T-helper 2 cell treated with Interferon-gamma antibody and Interleukin-4, amounts not matched to agents 5 μg/mL and 100 μg/mL, for 36 hours (primary cell): ENCODE results near the gene RHOB.

ENCODE experiments used
- DNase-seq: peaks from one replicate; pipeline ENCODE4 v3.0.0; 2021; ENCODE audit warnings: low spot score
- H3K27ac Mint-ChIP-seq: one replicate; pipeline ENCODE4 v1.8.0; 2021; ENCODE audit warnings: mild to moderate bottlenecking, mixed read lengths
- H3K27me3 Mint-ChIP-seq: one replicate; pipeline ENCODE4 v1.8.0; 2021; ENCODE audit warnings: low read depth, mixed read lengths
- H3K36me3 Mint-ChIP-seq: one replicate; pipeline ENCODE4 v1.8.0; 2021; ENCODE audit warnings: low read depth, mixed read lengths
- H3K4me1 Mint-ChIP-seq: one replicate; pipeline ENCODE4 v1.8.0; 2021; ENCODE audit warnings: low read depth, mixed read lengths
- H3K4me3 Mint-ChIP-seq: one replicate; pipeline ENCODE4 v1.8.0; 2022; ENCODE audit warnings: mild to moderate bottlenecking, moderate library complexity, mixed read lengths
- H3K9me3 Mint-ChIP-seq: one replicate; pipeline ENCODE4 v1.8.0; 2021; ENCODE audit warnings: mixed read lengths

The RHOB gene

DNA sequence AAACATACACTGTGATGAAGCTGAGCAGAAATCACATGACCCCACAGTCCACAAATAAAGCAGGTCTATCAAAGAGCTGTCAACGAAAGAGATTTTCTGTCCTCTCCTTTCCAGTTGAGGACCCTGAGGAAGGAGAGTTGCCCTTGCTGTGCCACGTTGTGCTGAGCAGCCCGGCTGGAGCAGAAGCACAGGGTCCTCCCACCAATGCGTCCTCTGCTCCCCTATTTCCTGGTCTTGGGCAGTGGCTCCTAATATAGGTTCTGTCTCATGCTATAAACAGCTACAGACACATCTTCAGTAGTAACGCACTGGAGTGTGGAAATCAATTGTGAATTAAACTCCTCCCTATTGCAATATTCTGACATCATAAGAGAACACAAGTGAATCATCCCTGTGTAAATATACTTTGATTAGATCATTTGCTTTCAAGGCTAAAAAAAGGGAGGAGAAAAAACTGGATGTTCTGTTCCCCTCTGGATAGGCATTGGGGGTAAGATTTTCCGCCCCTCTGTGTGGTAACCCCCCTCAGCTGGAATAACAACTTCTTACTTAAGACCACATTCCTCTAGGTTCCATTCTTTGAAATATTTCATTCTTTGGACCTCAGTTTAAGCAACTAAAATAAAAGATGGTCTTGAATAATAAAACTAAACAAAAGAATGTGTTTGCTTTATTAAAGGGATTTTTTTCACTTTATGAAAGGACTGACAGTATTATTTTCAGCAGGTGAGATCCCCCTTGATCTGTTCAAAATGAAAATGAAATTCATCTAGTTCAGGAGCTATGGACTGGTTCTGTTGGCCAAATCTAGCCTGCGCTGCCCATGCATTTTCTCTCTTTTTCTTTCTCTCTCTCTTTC, 8.3 kb upstream of the RHOB start:
- peaks cover 2% of the 10 kb centered on the region for H3K4me1 Mint-ChIP-seq
- no peak for DNase-seq
- H3K9me3 Mint-ChIP-seq: no peaks in the 10 kb centered on the region
- no peak overlapping the region for H3K27ac Mint-ChIP-seq
- peaks cover 43% of the 10 kb centered on the region for H3K27me3 Mint-ChIP-seq
- H3K4me3 Mint-ChIP-seq: no peak overlapping the region
- H3K36me3 Mint-ChIP-seq: no peaks in the 10 kb centered on the region

DNA sequence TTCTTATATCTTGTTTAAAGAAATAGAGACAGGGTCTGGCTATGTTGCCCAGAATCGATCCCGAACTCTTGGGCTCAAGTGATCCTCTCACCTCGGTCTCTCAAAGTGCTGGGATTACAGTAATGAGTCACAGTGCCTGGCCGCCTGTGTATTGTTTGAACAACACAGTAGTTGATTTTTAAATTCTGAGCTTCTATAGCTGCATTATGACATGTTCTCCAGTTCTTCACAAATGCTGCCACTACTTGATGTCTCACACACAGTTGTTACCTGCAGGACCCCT, 7.7 kb upstream of the RHOB start:
- H3K27ac Mint-ChIP-seq: no peak overlapping the region
- H3K4me3 Mint-ChIP-seq: no peak overlapping the region
- DNase-seq: no peak
- H3K4me1 Mint-ChIP-seq: peaks cover 2% of the 10 kb centered on the region
- no peaks in the 10 kb centered on the region for H3K36me3 Mint-ChIP-seq
- H3K9me3 Mint-ChIP-seq: no peaks in the 10 kb centered on the region
- H3K27me3 Mint-ChIP-seq: peaks cover 48% of the 10 kb centered on the region

DNA sequence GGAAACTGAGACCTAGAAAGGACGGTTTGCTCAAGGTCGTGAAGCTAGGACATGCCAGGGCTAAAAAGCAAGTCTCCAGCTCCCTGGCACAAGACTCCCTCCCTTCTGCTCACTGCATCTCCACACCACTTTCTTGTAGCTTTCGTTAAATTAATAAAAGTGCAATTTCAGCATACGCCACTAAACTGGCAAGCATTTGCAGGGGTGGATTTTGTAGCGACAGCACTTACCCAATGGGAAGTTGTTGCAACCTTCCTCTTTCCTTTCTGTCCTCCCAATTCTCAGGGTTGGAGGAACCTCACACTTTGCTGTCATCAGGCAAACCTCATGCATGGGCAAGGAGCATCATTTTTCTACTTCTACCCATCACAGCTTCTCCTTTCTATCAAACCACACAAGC, 7.4 kb upstream of the RHOB start:
- H3K9me3 Mint-ChIP-seq: no peaks in the 10 kb centered on the region
- no peak overlapping the region for H3K27ac Mint-ChIP-seq
- H3K36me3 Mint-ChIP-seq: no peaks in the 10 kb centered on the region
- DNase-seq: no peak
- no peak overlapping the region for H3K4me3 Mint-ChIP-seq
- H3K27me3 Mint-ChIP-seq: peaks cover 52% of the 10 kb centered on the region
- H3K4me1 Mint-ChIP-seq: peaks cover 2% of the 10 kb centered on the region

DNA sequence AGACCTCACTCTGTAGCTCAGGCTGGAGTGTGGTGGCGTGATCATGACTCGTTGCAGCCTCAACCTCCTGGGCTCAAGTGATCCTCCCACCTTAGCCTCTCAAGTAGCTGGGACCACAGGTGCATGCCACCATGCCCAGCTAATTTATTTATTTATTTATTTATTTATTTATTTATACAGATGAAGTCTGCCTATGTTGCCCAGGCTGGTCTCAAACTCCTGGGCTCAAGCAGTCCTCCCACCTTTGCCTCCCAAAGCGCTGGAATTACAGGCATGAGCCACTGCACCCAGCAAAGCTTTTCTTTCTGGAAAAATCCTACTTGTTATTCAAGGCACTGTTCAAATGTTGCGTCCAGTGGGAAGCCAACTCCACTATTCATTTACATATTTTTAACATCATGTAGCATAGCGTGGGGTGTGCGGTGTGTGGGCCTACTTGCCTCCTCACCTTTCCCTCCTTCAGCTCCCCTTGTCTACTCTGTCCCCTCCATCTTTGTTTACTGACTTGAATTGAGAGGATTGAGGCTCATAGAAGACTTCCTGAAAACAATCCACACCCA, 6.8 kb upstream of the RHOB start:
- Mint-ChIP-seq H3K9me3 (no peaks in the 10 kb centered on the region), H3K27ac (no peak overlapping the region), H3K27me3 (peaks cover 56% of the 10 kb centered on the region), H3K36me3 (no peaks in the 10 kb centered on the region), H3K4me1 (peaks cover 2% of the 10 kb centered on the region), H3K4me3 (no peak overlapping the region)
- no peak for DNase-seq

DNA sequence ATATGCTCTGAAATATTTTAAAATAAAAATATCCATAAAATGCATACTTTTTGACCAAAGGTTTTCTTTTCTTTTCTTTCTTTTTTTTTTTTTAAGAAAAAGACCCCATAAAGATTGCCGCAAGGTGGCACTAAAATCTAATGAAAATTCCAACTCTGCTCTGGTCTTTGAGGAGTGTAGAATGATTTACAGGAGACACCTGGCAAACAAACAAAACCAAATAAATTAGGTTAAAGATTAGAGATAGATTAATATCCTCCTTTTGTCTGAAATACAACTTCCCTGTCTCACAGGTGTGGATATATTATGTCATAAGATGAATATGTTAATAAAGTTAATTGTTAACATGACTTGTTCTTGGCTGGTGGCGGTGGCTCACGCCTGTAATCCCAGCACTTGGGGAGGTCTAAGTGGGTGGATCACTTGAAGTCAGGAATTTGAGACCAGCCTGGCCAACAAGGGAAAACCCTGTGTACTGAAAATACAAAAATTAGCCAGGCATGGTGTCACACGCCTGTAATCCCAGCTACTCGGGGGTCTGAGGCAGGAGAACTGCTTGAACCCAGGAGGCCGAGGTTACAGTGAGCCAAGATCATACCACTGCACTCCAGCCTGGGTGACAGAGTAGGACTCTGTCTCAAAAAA, 3.5 kb upstream of the RHOB start:
- Mint-ChIP-seq H3K36me3 (no peaks in the 10 kb centered on the region), H3K27ac (no peak overlapping the region), H3K4me1 (peaks cover 4% of the 10 kb centered on the region), H3K4me3 (no peak overlapping the region), H3K27me3 (peaks cover 62% of the 10 kb centered on the region), H3K9me3 (no peaks in the 10 kb centered on the region)
- no peak for DNase-seq

DNA sequence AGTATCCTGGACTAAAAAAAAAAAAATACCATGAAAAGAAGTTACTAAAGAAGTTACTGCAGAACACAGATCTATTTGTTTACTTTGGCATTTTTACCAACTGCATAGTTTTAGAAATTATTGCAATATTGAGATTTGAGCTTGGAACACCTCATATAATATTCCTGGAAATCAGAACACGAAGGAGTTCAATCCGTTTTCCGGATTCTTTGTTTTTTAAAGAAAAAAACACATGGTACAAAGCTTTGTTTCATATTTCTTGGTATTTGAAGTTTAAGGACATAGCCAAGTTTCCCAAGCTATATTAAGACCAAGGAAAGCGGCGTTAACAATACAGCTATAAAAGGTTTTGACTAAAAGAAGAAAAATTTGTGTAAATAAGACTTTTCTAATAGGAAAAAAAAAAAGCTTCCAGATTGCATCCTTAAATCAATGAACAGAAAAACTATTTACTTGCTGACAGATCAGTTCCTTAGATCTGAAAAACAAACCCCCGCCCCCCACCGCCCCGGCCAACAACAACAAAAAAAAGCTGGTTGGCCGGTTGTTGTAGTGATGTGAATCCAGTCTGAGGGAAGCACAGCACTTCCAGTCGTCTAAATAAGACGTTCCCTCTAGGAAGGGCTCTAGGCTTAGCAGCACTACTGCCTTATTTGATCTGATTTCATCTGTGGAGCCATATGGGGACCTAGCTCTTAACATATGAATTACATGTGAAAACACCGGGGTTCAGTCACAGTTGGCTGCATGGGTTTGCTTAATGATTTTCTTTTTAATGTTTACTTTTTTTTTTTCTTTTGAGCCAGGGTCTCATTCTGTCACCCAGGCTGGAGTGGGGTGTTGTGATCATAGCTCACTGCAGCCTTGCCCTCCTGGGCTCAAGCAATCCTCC, 2.5 kb upstream of the RHOB start:
- H3K9me3 Mint-ChIP-seq: no peaks in the 10 kb centered on the region
- H3K36me3 Mint-ChIP-seq: no peaks in the 10 kb centered on the region
- peaks cover 57% of the 10 kb centered on the region for H3K27me3 Mint-ChIP-seq
- no peak overlapping the region for H3K4me3 Mint-ChIP-seq
- H3K4me1 Mint-ChIP-seq: peaks cover 4% of the 10 kb centered on the region
- no peak overlapping the region for H3K27ac Mint-ChIP-seq
- DNase-seq: no peak

DNA sequence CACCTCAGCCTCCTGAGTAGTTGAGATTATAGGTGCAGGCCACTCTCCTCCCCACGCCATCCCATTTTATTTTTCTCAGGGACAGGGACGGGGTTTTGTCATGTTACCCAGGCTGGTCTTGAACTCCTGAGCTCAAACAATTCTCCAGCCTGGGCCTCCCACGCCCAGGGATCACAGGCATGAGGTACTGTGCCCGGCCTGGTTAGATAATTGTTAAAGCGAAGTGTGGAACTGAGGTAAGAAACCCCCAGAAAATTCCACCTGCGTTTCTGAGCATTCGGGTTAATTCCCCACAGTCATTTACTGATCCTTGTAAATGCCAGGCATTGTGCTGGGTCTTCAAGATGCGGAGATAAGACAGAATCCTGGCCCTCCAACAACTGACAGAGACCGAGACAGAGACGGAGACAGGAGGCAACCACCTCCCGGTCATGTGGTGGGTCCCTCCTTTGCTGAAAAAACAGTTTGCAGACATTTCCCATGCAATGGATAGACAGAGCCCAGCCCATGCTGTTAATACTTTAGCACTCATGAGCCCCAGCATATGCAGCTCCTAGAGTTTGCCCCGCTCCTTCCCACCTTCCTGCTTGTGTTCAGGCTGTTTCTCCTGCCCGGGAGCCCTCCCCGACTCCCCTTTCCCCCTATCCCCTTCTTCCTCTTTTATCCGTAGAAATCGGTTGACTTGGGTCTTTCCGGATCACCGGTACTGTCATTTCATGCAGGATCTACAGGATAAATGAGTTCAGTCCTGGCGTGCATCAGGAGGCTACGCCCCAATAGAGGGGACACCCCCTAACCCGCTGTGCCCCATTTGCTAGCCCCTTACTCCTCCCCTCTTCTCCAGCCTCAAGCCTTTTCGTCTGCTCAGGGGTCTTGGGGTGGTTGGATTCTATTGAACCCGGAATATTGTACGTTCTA, 1.6 kb upstream of the RHOB start:
- Mint-ChIP-seq H3K4me1 (peaks cover 2% of the 10 kb centered on the region), H3K4me3 (no peak overlapping the region), H3K36me3 (no peaks in the 10 kb centered on the region), H3K27ac (no peak overlapping the region), H3K27me3 (peaks cover 57% of the 10 kb centered on the region), H3K9me3 (no peaks in the 10 kb centered on the region)
- DNase-seq: no peak

DNA sequence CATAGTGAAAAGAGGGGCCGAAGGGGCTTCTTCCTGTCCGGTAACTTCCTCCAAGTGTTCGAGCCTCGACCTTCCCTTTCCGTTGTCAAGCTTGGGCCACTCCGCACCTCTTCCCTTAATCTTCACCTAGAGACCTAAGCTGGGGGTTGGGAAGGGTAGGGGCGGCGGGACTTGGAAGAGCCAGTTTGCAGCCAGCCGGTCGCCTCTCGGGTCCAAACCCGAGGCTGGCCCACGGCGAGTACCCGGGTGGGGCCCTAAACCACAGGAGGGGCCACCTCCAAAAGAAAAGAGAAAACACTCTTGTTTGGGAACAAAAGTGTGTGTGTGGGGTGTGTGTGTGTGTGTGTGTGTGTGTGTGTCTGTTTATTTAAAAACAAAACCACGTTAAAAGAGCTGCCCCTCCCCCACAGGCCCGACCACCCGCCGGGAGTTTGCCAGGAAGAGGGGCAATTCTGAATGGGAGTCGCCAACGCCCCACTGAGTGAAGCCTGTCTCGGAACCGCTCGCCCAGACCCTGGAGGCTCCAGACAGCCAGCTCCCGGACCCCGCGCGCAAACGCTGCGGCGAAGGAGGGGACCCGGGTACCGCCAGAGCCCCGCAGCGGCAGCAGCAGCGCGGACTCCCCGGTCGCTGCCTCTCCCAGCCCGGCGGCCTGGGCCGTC, 488 bp upstream of the RHOB start:
- Mint-ChIP-seq H3K27ac (no peak overlapping the region), H3K9me3 (no peaks in the 10 kb centered on the region), H3K4me3 (peak overlapping the region; percentile 70), H3K36me3 (no peaks in the 10 kb centered on the region), H3K4me1 (peaks cover 2% of the 10 kb centered on the region), H3K27me3 (peaks cover 55% of the 10 kb centered on the region)
- no peak for DNase-seq

DNA sequence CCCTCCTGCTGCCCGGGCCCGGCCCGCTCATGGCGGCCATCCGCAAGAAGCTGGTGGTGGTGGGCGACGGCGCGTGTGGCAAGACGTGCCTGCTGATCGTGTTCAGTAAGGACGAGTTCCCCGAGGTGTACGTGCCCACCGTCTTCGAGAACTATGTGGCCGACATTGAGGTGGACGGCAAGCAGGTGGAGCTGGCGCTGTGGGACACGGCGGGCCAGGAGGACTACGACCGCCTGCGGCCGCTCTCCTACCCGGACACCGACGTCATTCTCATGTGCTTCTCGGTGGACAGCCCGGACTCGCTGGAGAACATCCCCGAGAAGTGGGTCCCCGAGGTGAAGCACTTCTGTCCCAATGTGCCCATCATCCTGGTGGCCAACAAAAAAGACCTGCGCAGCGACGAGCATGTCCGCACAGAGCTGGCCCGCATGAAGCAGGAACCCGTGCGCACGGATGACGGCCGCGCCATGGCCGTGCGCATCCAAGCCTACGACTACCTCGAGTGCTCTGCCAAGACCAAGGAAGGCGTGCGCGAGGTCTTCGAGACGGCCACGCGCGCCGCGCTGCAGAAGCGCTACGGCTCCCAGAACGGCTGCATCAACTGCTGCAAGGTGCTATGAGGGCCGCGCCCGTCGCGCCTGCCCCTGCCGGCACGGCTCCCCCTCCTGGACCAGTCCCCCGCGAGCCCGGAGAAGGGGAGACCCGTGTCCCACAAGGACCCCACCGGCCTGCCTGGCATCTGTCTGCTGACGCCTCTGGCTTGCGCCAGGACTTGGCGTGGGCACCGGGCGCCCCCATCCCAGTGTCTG, 767 bp downstream of the RHOB start:
- H3K4me1 Mint-ChIP-seq: peaks cover 2% of the 10 kb centered on the region

DNA sequence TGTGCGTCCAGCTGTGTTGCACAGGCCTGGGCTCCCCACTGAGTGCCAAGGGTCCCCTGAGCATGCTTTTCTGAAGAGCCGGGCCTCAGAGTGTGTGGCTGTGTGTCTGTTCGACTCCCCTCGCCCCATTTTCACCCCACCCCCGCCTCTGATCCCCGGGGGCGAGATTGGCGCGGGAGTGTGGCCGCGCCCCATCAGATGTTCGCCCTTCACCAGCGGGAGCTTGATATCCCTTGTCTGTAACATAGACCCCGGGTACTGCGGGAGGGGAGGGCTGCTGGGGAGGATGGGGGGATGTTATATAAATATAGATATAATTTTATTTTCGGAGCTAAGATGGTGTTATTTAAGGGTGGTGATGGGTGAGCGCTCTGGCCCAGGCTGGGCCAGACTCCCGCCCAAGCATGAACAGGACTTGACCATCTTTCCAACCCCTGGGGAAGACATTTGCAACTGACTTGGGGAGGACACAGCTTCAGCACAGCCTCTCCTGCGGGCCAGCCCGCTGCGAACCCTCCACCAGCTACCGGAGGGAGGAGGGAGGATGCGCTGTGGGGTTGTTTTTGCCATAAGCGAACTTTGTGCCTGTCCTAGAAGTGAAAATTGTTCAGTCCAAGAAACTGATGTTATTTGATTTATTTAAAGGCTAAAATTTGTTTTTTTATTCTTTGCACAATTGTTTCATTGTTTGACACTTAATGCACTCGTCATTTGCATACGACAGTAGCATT, 1.5 kb downstream of the RHOB start:
- H3K27ac Mint-ChIP-seq: no peak overlapping the region
- no peaks in the 10 kb centered on the region for H3K36me3 Mint-ChIP-seq
- no peak for DNase-seq
- H3K4me1 Mint-ChIP-seq: peaks cover 2% of the 10 kb centered on the region
- H3K9me3 Mint-ChIP-seq: no peaks in the 10 kb centered on the region
- peak overlapping the region; percentile 45 for H3K4me3 Mint-ChIP-seq
- peaks cover 56% of the 10 kb centered on the region for H3K27me3 Mint-ChIP-seq

More for the DNA sequence above, 767 bp downstream of the RHOB start:
- H3K27ac Mint-ChIP-seq: no peak overlapping the region
- peak; percentile 35 for DNase-seq
- no peaks in the 10 kb centered on the region for H3K9me3 Mint-ChIP-seq
- H3K27me3 Mint-ChIP-seq: peaks cover 55% of the 10 kb centered on the region
- H3K4me3 Mint-ChIP-seq: peak overlapping the region; percentile 70
- no peaks in the 10 kb centered on the region for H3K36me3 Mint-ChIP-seq

DNA sequence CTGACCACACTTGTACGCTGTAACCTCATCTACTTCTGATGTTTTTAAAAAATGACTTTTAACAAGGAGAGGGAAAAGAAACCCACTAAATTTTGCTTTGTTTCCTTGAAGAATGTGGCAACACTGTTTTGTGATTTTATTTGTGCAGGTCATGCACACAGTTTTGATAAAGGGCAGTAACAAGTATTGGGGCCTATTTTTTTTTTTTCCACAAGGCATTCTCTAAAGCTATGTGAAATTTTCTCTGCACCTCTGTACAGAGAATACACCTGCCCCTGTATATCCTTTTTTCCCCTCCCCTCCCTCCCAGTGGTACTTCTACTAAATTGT, 2.1 kb downstream of the RHOB start:
- Mint-ChIP-seq H3K9me3 (no peaks in the 10 kb centered on the region), H3K27ac (no peak overlapping the region), H3K4me3 (no peak overlapping the region), H3K36me3 (no peaks in the 10 kb centered on the region), H3K4me1 (peaks cover 2% of the 10 kb centered on the region), H3K27me3 (peaks cover 52% of the 10 kb centered on the region)
- DNase-seq: no peak
